GM21723 (cell line): ENCODE data around the gene ATP11C.
A peak's percentile ranks its signal among the peaks of the same experiment; 100 is the strongest.

ENCODE experiments used
- ATAC-seq: cut with Tn5 transposase; IDR thresholded peaks from one replicate; pipeline ENCODE4 v1.9.1; 2021; ENCODE audit warnings: mild to moderate bottlenecking, moderate library complexity; ENCODE audit not compliant: unreplicated experiment

The ATP11C gene

GRCh38 chrX:139815771-139816170 lies 117.1 kb downstream of the ATP11C start:
- no peak for ATAC-seq

DNA sequence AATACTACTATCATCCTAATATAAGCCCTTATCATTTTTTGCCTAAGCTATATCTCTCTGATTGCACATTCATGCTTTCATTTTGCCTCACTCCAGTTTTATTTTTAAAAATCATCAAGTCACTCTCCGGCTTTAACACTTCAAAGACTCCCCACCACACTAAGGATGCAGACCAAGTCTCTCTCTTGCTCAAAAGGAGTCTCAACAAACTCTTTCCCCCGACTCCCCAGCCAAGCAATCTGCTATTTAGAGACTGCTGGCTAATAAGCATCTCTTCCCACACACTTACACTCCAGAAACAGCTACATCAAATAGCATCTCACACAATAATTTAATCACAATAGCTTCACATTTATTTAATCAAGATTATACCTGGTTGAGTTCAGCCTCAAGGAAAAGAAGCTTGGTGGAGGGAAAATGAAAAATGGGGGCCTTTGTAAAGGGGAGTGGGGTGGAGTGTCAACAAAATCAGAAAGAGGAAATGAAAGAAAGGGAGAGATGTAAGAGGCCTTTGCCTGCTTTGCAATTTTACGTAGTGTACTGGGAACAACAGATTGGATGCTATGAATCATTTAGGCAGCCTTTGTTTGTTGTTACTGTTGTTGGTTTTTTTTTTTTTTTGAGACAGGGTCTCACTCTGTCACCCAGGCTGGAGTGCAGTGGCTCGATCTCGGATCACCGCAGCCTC lies 120.8 kb downstream of the ATP11C start:
- ATAC-seq = peak; percentile 72

DNA sequence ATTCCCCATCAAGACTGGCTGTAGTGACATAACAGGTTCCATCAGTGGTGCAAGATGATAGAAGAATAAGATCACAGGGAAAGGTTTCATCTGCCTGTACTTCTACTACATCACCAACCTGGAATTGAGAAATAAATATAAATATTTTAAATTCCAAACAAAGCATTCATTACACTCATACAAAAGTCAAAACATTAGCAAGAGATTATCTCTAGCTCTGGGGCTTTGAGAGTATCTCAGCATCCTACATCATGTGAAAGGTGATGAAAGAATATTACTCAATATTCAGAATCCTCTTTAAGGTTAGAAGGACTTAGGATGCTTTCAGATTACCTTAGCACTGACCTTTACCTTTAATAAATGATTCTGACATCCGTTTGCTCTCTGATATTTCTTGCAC lies 128.4 kb downstream of the ATP11C start:
- ATAC-seq = no peak

DNA sequence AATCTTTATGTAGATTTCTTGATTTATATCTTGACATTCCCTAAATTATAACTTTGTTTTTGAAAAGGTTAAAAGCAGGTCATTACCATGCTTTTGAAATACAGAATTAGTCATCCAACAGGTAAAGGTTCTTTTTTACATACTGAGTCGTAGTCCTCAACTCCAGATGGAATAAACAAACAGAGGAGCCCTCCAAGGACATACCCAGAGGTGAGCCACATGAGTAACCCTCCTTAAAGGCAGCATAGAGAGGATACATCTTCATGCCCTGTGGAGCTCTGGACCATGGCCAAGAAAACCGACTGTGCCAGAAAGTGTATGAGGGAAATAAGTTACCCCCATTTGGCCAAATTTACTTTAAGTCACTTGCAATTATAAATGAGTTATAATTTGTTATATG lies 129.6 kb downstream of the ATP11C start:
- no peak for ATAC-seq

DNA sequence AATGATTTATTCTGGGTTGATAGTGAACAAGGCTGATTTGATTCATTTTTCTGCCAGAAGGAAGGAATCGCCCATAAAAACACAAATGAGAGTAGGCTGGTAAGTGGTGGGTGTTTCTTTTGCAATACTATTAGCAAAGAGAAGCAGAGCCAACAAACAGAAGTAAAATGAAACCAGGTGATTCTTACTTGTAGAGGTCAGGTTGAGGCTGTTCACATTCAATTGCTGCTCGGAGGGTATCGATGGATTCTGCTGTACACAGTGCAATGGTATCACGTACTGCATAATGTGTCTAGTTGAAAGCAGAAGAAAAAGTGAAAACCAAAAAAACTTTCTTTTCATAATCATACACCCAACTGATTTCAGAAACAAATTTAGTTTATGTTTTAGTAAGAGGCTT lies 130.8 kb downstream of the ATP11C start:
- no peak for ATAC-seq

DNA sequence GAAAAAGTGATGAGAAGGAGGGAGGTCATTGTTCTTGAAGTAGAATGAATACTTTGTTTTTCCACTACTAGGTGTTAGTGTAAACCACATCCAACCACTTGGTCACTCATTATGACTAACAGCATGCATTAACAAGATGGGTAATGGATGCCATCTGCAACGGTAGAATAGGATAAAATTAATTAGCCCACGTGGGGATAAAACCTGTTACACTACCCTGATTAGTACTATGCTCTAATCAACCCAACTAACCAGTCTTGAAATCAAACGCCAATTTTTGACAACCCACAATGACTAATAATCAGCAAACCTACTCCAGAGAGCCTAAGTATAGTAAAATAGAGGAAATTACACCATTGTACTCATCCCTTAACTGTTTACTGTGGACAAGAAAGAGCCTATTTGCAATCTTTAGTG lies 131.4 kb downstream of the ATP11C start:
- no peak for ATAC-seq

DNA sequence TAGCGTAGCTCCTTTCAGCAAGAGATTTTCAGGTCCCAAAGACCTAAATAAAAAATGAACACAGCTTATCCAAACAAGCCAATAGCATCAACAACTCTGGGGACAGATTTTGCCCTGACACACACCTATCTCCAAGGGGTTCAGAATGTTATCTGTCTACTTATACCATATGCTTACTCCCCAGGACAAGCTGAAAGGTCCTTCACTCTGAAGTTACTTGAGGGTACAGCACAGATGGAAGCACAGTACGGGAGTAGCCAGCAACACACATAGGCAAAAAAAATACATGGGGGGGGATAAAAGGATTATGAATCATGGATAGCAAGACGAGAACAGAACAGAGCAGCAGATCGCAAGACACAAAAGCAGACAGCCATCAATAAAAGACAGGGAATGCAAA lies 134.2 kb downstream of the ATP11C start:
- ATAC-seq = no peak

- ATAC-seq = peak; percentile 99
Measured at GRCh38 chrX:139795196-139795595, 137.7 kb downstream of the ATP11C start.

- no peak for ATAC-seq
Measured at GRCh38 chrX:139787601-139788000, 145.3 kb downstream of the ATP11C start.

GRCh38 chrX:139784807-139785206 lies 148.0 kb downstream of the ATP11C start:
- peak; percentile 93 for ATAC-seq

- no peak for ATAC-seq
Measured at GRCh38 chrX:139783959-139784358, 148.9 kb downstream of the ATP11C start.

DNA sequence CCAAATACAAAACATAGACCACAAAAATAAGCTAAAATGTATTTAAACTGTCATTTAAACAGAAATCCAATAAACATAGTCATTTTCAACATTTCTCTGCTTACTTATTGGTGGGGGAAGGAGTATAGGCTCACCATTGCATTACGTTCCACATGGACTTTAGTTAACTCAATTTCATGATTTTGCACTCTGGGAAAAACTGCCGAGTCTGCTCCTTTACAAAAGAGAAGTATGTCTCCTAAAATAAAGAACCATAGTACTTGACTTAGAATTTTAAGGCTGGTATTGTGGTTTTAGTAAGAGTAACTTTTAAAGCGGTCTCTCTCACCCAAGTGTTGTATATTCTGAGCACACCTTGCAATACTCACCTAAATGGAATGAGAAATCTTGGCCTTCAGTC lies 149.8 kb downstream of the ATP11C start:
- ATAC-seq = no peak

- ATAC-seq = no peak
Measured at GRCh38 chrX:139776599-139776998, 156.3 kb downstream of the ATP11C start.

GRCh38 chrX:139770366-139770765 lies 162.5 kb downstream of the ATP11C start:
- no peak for ATAC-seq

- no peak for ATAC-seq
Measured at GRCh38 chrX:139766545-139766983, 166.3 kb downstream of the ATP11C start.

DNA sequence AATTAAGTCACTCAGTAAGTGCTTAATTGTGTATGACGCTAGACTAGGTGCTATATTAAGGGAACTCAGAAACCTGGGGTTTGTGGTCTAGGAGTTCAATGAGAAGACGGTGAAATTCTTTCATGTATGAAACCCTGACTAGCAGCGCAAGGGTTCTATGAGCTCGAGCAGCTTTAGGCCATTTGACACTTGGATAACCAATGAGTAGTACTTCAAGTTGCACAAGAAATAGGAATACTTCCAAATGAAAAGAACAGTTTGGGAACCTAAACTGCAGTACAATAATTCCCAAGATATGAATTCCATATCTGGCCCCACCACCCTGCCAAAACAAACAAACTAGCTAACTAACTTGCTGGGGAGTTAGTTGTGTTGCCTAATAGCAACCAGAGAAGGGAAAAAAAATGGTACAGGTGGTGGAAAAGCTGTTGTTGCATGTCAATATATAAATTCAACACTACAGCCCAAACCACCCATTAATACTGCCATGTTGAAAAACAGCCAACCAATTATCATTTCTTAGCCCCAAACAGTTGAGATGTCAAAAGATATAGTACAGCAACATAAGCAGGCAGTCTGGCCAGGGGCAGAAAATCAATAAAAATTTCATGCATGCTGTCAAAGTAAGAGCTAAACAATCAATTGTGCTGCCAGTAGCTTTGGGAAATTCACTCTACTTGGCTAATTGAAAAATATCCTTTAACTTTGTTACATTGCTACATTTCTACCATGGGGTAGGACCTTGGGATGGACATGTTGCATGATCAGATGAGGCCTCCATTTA lies 170.3 kb downstream of the ATP11C start:
- ATAC-seq = no peak

- no peak for ATAC-seq
Measured at GRCh38 chrX:139759637-139760036, 173.2 kb downstream of the ATP11C start.

DNA sequence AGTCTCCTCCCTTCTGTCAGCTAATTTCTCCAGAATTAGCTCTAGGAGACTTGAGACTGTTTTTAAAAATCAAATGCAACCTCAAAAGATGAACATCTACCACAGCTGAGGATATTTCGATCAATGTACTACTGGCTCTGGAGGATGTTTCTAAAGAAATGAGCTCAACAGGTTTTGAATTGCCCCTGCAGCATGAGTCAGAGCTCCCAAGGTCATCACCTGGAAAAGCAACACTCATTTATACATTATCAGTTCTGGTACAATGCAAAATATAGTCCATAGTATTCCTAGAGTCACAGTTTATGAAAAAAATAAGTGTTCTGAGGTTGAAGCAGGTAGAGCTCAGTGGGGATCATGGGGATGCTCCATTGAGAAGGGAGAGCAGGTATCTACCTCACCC lies 174.0 kb downstream of the ATP11C start:
- no peak for ATAC-seq

DNA sequence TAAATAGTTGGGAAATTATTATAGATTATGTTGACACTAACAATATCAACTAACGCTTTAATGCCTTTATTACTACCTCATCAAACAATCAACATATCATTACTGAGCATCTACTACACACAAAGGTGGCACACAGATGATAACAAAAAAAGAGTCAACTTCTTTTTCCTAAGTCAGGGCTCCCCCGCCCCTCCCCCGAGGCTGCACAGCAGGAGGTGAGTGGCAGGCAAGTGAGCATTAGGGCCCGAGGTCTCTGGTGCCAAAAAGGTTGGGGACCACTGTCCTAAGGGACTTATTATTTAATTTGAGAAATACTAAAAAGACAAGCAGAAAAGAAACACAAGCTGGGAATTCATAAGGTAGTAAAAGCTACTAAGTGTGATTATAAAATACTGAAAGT lies 174.6 kb downstream of the ATP11C start:
- no peak for ATAC-seq

DNA sequence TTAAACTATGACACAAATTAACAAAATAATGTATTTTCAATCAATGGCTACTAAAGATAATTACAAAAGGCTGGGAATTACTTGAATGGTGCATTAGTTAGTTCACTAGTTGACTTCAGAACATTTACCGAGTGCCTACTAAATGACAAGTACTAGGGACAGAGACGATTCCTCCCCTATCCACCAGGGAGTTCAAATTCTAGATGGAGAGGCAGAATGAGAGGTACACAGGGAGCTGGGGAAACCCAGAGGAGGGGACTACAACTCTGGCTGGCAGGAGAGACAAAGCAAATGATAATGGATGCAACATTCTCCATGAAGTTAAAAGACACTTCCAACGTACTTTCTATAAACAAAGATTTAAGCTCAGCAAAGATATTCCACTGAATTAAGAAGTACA lies 181.8 kb downstream of the ATP11C start:
- ATAC-seq = no peak

GRCh38 chrX:139750390-139750789 lies 182.5 kb downstream of the ATP11C start:
- ATAC-seq = no peak

DNA sequence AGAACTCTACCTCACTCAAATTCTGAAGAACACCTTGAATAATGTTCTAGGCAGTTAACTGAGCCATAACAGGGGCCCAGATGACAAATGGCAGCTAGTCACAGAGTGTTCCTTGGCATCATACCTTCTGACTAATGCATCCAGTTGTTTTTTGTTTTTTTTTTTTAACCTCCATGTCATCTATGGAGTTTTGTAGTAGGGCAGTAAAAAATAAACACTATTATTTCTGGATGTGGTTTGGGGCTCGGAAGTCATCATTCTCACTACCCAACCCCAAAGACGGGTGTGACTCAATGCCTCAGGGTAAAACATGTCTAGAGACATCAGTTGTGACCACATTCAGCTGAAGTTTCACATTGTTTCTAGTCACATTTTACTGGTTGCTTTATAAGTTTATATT lies 193.7 kb downstream of the ATP11C start:
- peak; percentile 89 for ATAC-seq
